ENCODE results near the gene FBXO42. TPM values are rescaled to one million over a fixed set of nuclear protein-coding genes. Genes with fewer than 3 reads are reported as not detected.

The FBXO42 gene
- total and polyA plus RNA-seq, 12 donors = 12.4 to 26.6 (median 20.5) TPM

DNA sequence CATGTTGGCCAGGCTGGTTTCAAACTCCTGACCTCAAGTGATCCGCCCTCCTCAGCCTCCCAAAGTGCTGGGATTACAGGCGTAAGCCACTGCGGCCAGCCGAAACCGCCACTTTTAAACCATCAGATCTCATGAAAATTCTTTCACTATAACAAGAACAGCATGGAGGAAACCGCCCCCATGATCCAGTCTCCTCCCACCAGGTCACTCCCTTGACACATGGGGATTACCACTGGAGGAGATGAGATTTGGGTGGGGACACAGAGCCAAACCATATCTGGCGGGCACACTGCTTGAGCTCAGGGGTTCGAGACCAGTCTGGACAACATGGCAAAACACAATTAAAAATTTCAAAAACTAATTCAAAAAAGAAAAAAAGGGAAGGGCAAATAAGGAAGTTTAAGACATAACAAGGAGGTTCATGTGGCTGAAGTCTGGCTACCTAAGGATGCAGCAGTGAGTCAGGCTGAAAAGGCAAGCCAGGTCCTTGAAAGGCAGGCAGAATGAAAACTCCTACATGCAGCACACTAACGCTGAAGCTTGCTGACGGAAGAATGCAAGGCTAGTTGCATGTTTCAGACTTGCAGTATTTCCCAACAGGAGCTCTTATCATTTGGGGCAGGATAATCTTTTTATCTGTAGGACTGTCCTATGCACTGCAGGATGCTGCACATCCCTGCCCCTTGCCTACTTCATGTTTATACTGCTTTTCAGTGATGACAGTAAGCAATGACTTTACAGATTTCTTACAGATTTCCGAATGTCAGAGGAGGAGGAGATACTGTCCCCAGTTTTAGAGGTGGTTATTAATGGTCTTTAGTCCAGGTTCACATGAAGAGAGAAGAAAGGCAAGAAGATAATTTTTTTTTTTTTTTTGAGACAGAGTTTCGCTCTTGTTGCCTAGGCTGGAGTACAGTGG is 49.3 kb downstream of the FBXO42 start:
- no peak for DNase-seq
- intact Hi-C loops (cut with DNase I) = no loop called here
- TF ChIP-seq, protein P1, sequence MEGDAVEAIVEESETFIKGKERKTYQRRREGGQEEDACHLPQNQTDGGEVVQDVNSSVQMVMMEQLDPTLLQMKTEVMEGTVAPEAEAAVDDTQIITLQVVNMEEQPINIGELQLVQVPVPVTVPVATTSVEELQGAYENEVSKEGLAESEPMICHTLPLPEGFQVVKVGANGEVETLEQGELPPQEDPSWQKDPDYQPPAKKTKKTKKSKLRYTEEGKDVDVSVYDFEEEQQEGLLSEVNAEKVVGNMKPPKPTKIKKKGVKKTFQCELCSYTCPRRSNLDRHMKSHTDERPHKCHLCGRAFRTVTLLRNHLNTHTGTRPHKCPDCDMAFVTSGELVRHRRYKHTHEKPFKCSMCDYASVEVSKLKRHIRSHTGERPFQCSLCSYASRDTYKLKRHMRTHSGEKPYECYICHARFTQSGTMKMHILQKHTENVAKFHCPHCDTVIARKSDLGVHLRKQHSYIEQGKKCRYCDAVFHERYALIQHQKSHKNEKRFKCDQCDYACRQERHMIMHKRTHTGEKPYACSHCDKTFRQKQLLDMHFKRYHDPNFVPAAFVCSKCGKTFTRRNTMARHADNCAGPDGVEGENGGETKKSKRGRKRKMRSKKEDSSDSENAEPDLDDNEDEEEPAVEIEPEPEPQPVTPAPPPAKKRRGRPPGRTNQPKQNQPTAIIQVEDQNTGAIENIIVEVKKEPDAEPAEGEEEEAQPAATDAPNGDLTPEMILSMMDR (IDR thresholded peaks at IDR 0.05) = no peak
- Histone ChIP-seq H3K27ac (no peak overlapping the region), H3K36me3 (peaks cover 0 to 94% (median 54%) of the 10 kb centered on the region in 9 donors), H3K4me1 (peaks cover 0 to 18% (median 8%) of the 10 kb centered on the region in 9 donors), H3K9me3 (peaks cover 0 to 3% (median 0%) of the 10 kb centered on the region in 11 donors), H3K4me3 (no peak overlapping the region), H3K27me3 (no peaks in the 10 kb centered on the region)
- WGBS, 2 donors = 95 to 96% methylated on average over 12 of the region's 12 CpGs
- no peak for ATAC-seq

DNA sequence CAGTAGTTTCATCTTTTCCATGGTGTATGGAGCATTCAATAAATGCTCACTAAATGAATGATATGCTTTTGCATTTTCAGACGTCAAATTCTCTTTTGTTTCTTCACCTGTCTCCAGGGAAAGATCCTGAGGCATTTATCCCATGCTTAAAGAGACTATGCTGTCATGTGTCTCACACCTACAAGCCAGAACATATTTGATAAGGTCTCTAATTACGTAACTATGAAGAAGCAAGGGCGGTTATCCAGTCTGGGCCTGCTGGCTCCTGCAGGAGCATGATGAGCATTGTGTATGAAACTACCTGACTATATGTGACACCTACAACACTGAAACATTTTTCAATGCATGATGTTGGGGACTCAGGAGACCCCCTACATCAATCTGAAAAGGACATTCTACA is 51.8 kb downstream of the FBXO42 start:
- ATAC-seq (peak in 4 of 8 donors; percentile 52 to 77 (median 60)), DNase-seq (no peak)
- no peaks in the 10 kb centered on the region for H3K9me3 ChIP-seq
- H3K4me1 ChIP-seq = peaks cover 0 to 18% (median 8%) of the 10 kb centered on the region in 9 donors
- intact Hi-C loops (cut with DNase I) = no loop called here
- peaks cover 0 to 87% (median 41%) of the 10 kb centered on the region in 9 donors for H3K36me3 ChIP-seq
- WGBS, 2 donors = 48 to 57% methylated on average over 3 of the region's 3 CpGs
- no peak overlapping the region for H3K4me3 ChIP-seq
- no peaks in the 10 kb centered on the region for H3K27me3 ChIP-seq
- TF ChIP-seq, protein P1 (IDR thresholded peaks at IDR 0.05) = no peak
- peak overlapping the region in 1 of 10 donors; percentile 70 for H3K27ac ChIP-seq

DNA sequence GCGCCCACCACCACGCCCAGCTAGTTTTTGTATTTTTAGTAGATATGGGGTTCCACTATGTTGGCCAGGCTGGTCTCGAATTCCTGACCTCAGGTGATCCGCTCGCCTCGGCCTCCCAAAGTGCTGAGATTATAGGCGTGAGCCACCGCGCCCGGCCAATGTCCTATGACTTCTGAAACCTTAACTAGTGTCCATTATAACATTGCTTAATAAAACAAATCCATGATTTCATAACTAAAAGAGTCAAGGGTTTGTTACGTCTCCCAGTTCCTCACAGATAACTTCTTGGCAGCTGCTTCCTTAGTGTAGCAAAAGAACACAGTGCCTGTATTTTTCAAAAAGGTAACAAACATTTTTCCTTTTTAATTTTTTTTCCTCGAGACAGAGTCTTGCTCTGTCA is 53.6 kb downstream of the FBXO42 start:
- DNase-seq (no peak), ATAC-seq (peak in 2 of 8 donors; percentile 14 to 37)
- intact Hi-C loops (cut with DNase I) = no loop called here
- TF ChIP-seq, protein P1 (IDR thresholded peaks at IDR 0.05) = no peak
- no peak overlapping the region for H3K4me3 ChIP-seq
- H3K9me3 ChIP-seq = no peaks in the 10 kb centered on the region
- no peaks in the 10 kb centered on the region for H3K27me3 ChIP-seq
- peaks cover 0 to 29% (median 12%) of the 10 kb centered on the region in 9 donors for H3K4me1 ChIP-seq
- WGBS, 2 donors = 84 to 89% methylated on average over 12 of the region's 12 CpGs
- H3K36me3 ChIP-seq = peaks cover 0 to 86% (median 25%) of the 10 kb centered on the region in 9 donors
- H3K27ac ChIP-seq = peak overlapping the region in 5 of 10 donors; percentile 3 to 70 (median 16)

DNA sequence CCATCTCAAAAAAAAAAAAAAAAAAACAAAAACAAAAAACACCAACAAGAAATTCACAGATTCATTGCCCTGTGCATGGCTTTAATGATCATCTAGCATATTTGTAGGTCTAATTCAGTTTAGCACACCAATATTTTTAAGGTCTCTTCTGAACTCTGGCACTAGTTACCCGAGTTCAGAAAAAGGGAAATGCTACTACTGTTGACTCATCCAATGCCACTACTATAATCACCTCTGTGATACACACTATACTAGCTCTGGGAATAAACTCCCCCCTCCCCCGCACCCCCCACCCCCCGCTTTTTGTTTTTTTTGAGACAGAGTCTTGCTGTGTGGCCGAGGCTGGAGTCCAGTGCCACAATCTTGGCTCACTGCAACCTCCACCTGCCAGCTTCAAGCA is 55.6 kb downstream of the FBXO42 start:
- DNase-seq = no peak
- no peak for ATAC-seq
- 83 to 94% methylated on average over 4 of the region's 4 CpGs for WGBS, 2 donors
- TF ChIP-seq, protein P1 (IDR thresholded peaks at IDR 0.05) = no peak
- intact Hi-C loops (cut with DNase I) = no loop called here
- Histone ChIP-seq H3K4me3 (no peak overlapping the region), H3K9me3 (no peaks in the 10 kb centered on the region), H3K27me3 (no peaks in the 10 kb centered on the region), H3K4me1 (peaks cover 6 to 47% (median 19%) of the 10 kb centered on the region in 9 donors), H3K36me3 (peaks cover 0 to 86% (median 6%) of the 10 kb centered on the region in 9 donors), H3K27ac (no peak overlapping the region)

Data from heart right ventricle (tissue), 16 donors.